Activated T-helper 1 cell treated with Interleukin-2 at 50 U/mL for 16 hours (primary cell): ENCODE data around the gene GCK.

Experiments
- DNase-seq: peaks from one replicate; pipeline ENCODE4 v3.0.0-alpha.2; 2020; ENCODE audit warnings: low read depth

GCK gene

DNA sequence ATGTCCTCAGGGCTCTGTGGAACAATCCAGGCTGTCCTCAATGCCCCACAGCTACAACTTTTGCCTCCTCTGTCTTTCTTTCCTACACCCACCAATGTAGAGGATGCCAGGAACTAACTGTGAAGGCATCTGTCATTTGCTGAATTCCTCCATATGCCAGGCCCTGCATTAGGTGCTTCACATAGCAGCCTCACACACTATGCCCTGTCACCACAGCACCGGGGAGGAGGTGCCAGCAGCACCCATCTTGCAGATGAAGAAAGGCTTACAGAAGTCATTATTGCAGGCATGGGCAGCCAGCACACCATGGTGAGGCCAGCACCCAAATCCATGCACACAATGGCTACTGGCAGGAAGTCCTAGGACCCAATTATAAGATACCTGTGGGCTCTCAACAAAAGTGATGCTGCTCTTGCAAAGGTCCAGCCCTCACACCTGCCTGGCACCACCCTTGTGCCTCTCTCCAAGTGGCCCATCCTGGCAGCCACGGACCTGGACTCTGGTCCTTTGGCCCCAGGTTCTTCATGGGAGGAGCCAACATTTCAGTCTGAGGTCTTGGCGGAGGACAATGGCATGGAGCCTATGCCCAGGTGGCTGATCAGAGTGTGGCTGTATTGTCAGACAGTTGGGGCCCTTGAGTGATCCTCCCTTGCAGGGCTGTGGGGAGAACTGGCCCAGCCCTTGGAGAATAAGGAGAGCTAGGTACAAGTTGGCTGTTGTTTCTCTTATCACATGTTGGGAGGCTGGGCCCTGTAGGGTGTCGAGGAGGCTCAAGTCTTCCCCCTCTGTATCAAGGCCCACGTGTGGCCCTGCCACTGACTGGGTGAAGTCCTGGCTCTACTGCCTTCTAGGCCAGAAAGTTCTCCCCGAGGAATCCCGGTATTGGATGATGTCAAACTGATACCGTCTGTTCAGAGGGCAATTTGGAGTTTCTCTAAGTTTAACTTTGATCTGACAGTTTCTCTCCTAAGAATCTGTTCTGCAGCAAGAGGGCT is 33.8 kb downstream of the GCK start:
- no peak for DNase-seq

- DNase-seq = no peak
Observed at GRCh38 chr7:44154703-44155102, 34.5 kb downstream of the GCK start.

GRCh38 chr7:44153948-44154335 is 35.3 kb downstream of the GCK start:
- no peak for DNase-seq

- no peak for DNase-seq
Observed at GRCh38 chr7:44152971-44153947, 36.0 kb downstream of the GCK start.

DNA sequence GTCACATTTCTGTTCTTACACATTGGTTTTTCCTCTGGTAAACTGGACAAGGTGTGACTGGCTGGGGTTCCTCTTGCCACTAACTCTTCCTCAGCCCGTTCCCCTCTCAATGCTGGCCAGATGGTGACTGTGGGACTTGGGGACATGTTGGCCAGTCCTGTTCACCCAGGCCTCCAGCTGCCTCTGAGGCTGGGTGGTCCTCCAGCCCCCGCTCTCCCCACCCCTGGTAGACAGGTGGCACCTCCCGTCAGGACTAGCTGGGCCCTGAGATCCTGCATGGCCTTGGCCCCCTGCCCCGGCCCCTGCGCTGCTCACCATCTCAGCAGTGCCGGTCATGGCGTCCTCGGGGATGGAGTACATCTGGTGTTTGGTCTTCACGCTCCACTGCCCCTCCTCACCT is 37.3 kb downstream of the GCK start:
- DNase-seq = no peak

DNA sequence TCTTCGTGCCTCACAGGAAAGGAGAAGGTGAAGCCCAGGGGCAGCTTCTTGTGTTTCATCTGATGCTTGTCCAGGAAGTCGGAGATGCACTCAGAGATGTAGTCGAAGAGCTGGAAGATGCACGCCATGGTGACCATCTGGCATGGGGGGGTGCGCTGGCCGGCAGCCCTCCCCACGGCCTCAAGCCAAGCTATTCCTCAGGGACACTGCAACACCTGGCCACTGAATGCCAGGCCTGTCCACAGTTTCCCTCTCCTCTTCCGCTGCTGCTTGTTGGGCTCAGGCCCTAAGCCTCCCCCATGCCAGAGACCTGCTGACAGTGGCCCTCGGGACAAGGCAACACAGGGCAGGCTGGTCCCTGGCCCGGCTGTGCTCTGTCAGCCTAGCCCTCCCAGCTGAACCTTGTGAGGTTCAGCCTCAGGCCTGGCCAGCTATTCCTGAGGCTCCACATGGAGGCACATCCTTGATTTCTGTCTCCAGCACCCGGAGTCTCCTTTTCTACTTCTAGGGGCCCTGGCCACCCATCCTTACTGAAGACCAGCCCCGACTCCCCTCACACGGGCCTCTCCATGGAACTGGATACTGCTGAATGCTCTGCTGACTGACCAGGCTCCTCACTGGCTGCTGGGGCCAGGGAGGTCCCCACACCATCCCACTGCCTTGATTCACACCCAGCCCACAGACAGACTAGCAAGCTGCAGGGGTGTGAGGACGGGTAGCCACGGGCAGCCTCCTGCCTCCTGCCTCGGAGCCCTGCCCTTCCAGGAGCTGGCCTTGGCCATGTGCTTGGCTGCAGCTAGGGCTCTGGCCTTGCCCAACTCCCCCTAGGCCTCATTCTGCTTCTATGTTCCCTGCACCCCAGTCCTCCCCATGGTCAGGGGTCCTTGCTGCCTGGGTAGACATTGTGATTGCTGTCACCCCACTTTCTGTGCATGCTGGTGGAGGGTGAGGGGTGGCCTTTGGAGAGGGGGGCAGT is 38.0 kb downstream of the GCK start:
- DNase-seq = no peak

- DNase-seq = no peak
Observed at GRCh38 chr7:44150466-44150832, 38.8 kb downstream of the GCK start.

DNA sequence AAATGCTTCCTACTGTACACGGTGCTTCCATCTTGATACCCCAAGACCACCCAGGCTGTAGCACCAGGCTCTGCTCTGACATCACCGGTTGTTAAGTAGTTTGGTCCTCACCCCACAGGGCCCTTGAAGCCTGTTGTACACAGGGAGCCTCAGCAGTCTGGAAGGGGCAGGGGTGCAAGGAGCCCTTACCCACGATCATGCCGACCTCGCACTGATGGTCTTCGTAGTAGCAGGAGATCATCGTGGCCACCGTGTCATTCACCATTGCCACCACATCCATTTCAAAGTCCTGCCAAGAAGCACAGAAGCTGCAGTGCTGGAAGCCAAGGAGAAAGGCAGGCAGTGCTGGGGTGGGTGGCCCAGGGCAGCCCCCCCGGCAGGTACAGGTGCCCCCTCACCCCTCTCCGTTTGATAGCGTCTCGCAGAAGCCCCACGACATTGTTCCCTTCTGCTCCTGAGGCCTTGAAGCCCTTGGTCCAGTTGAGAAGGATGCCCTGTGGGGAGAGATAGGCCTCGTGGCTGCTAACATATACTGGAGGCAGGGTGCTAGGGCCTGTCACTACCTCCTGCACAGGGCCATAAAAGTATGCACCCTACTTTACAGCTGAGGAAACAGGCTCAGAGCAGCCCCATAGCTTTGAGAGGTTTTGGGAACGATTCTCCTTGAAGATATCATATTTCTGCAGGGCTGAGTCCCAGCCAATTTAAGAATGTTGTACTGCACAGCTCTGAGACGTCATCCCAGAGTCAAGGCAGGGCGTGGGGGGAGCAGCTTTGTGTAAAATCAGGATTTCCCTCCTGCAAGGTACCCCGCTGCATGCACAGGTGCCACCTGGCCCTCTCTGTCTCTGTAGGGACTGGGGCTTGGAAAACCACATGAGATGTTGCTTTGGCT is 39.4 kb downstream of the GCK start:
- no peak for DNase-seq

GRCh38 chr7:44148961-44149536 is 40.2 kb downstream of the GCK start:
- no peak for DNase-seq

- no peak for DNase-seq
Observed at GRCh38 chr7:44148166-44148565, 41.1 kb downstream of the GCK start.

DNA sequence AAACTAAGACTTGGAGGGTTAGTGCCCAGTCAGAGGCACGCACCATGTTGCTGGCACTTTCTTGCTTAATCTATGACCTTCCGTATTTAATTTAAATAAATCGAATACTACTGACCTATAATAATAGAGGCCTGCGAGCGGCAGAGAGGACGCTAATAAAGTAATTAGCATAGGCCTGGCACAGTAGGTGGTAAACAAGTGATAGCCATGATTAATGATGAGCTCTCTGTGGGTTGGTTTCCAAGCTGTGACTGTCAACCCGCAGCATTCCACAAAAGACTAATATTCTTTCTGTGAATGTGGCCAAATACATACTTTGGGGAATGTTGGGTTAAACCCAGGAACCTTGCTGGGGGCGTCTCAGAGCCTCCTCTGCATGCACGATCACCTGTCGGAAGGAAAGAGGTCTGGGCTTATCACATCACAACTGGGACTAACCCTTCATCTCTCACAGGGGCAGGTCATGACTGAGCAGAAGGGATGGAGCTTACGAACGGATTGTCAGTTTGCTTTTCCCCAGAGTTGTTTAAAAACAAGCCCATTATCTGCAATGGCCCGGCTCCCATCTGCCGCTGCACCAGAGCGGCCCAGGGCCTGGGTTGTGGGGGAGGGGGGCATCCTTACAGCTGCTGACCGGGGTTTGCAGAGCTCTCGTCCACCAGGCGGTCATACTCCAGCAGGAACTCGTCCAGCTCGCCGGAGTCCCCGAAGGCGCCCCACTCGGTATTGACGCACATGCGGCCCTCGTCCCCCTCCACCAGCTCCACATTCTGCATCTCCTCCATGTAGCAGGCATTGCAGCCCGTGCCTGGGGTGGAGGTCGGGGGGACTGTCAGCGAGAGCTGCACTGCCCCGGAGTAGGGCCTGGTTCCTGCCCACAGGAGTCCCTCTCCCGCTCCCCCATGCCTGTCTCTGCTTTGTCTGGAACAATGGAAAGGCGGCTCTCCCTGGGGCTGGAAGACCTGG is 41.9 kb downstream of the GCK start:
- DNase-seq = no peak

DNA sequence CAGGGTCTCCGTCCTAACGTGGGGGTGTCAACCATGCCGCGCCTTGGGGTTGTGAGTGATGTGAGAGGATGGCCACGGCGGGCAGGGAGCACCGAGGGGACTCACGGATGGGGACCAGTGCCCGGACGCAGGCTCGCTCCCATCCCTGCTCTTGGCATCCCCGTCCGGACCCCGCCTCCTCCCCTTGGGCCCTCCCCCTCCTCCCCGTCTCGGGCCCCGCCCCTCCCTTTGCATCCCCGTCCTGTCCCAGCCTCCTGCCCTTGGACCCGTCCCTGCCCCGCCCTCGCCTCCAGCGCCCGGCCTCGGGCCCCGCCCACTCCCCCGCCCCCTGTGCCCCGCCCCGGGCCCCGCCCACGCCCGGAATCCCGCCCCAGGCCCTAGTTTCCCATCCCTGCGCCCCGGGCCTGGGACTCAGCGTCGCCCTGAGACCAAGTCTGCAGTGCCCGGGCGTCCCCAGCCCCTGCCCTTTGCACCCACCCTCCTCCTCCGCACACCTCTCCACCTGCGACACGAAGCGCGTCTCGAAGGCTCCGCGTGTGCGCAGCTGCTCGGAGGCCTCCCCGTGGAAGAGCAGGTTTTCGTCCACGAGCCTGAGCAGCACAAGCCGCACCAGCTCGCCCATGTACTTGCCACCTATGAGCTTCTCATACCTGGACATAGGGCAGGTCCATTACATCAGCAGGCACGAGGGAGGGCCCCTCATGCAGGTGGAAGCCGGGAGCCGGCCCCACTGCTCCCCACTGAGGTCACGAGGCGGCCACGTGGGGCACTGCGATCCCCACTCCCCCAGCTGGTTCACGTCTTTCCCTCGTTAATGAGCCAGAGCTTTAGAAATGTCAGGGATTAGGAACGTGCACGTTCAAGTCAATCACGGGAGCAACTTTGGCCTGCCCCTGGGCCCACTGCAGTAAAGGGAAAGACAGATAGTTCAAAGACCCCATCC is 43.0 kb downstream of the GCK start:
- DNase-seq = peak; percentile 58

- peak; percentile 29 for DNase-seq
Observed at GRCh38 chr7:44145479-44145968, 43.7 kb downstream of the GCK start.

DNA sequence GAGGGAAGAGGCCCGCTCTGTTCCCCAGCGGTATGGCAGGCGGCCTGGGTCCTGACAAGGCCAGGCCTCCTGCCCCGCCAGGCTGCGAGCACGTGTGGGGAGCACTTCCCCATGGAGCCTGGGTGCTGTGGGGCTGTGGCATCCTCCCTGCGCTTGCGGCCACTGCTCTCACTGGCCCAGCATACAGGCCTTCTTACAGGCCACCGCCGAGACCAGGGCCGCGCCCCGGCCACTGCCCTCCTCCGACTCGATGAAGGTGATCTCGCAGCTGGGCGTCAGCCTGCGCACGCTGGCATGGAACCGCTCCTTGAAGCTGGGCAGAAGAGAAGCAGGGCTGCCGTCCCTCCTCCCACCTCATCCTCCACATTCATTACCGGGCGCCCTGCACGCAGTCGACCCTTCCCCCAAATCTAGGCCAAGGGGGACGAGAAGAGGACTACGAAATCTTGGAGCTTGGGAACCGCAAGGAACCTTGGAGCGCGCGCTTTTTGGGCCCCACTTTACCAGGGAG is 44.2 kb downstream of the GCK start:
- no peak for DNase-seq

DNA sequence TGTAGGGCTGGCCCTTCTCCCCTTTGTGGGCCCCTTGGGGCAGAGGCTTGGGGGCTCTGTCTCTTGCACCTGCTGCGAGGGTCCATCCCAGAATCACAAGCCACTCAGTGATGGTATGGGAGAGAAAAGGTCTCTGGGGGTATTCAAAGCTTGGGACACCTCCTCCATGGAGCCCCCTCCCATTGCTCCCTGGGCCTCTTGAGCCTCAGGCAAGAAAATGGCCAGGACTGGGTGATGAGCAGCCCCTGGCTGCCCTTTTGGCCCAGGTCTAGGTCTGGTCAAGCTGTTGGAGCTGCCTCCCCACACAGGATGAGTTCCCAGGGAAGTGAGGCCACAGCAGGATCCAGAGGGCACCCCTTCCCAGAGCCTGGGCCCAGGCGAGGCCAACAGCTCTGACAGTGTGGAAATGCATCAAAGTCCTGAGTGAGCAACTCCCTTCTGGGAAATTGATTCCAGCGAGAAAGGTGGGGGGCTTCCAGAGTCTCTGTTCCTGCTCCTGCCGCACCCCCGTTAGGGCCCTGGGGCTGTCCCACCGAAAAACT is 44.7 kb downstream of the GCK start:
- no peak for DNase-seq

DNA sequence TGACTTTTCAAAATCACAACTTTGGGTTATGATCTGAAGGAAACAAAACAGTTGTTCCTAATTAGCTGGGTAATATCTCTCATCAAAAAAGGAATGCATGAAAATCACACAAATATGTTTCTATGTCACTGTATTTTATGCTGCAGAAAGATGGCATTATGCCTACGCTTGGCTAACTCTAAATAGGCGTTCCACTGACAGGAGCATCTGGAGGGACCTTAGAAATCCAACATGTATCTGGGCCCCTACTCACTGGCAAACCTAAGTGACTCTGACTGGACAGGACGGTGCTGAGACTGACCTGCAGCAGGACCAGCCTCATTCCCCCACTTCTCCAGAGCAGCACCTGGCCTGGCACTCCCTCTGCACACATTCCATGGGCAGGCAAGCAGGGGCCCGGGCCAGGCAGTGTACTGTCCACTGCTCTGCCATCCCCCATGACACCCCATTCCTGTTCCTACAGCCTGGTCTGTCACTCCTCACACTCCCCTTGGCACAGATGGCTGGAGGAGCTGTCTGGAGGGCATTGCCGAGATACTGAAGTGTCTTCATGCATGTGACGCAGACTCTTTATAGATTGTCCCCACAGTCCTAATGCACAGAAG is 45.5 kb downstream of the GCK start:
- DNase-seq = no peak

GRCh38 chr7:44142028-44142427 is 47.2 kb downstream of the GCK start:
- no peak for DNase-seq
